Left colon (tissue), 2 donors: ENCODE data around the gene UBD. TPM values are rescaled to one million over a fixed set of nuclear protein-coding genes. Genes with fewer than 3 reads are reported as not detected.

Experiments
- total RNA-seq, 2 donors: library from RNA; stranded (reverse); fragmentation: NEBNext Ultra II Directional; extraction: Animal tissue kit (Norgen Biotek cat#: 25700); gene quantifications; one replicate each; pipeline ENCODE4 v1.2.1, GENCODE V29; 2021
- donor health status: DM: no; HTN: no; CAD: no.
- donor health status: DM: yes; HTN: yes; CAD: no.

UBD gene
- total RNA-seq, 2 donors from 2014 or later: 2.3 to 2.7 TPM

Other genes with a start within 250 kb of the UBD start
- not detected for gene OR5V1, start 190.9 kb downstream of the UBD start, total RNA-seq
- gene OR12D3, start 184.4 kb downstream of the UBD start, total RNA-seq: not detected
- gene OR12D2, start 164.1 kb downstream of the UBD start, total RNA-seq: not detected
- not detected for gene OR12D1, start 144.8 kb downstream of the UBD start, total RNA-seq
- not detected for gene OR10C1, start 120.4 kb downstream of the UBD start, total RNA-seq
- gene OR11A1, start 102.7 kb downstream of the UBD start, total RNA-seq: not detected
- gene OR2H1, start 102.6 kb downstream of the UBD start, total RNA-seq: not detected
- under 1 TPM in 1 of 2 donors, not detected in 1; 0.28 TPM for gene MAS1L, start 71.8 kb downstream of the UBD start, total RNA-seq
- gene OR2H2, start 25.4 kb upstream of the UBD start, total RNA-seq: not detected
- gene GABBR1, start 73.5 kb upstream of the UBD start, total RNA-seq: 10 to 100 TPM; 16.7 to 21.8 TPM
- gene MOG, start 97.4 kb upstream of the UBD start, total RNA-seq: not detected
- not detected for gene ZFP57, start 121.4 kb upstream of the UBD start, total RNA-seq
- 100 to 1,000 TPM; 184 to 188 TPM for gene HLA-F, start 163.7 kb upstream of the UBD start, total RNA-seq